Body of pancreas (tissue), 4 donors: ENCODE results near the gene IRAG1.

Experiments
- POLR2A ChIP-seq, 3 donors: fragments of 450-650 bp; IDR thresholded peaks; one replicate each; pipeline ENCODE4 v1.6.1; 2016; ENCODE audit warnings: antibody characterized with exemption in 3 of 3, mild to moderate bottlenecking in 2 of 3
- TF ChIP-seq, protein P1 (sequence below), 7 experiments: fragments of 450-650 bp in 4 of 7; fragments of 200-600 bp in 3 of 7; sonication (generic) in 3 of 7; IDR thresholded peaks; one replicate each; pipeline ENCODE4 v1.5.1; 2016 to 2019; ENCODE audit warnings: antibody characterized with exemption in 7 of 7

DNA sequence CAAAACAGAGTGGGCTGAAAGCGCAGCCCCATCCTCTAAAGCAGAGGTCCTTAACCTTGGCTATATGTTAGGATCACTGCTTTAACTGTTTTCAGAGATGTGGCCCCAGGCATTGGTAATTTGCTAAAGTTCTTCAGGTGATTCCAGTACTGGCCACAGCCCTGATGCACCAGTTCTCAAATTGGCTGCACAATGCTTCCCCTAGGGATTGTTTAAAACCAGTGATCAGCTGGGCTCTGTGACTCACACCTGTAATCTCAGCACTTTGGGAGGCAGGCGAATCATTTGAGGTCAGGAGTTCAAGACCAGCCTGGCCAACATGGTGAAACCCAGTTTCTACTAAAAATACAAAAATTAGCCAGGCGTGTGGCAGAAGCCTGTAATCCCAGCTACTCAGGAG is 8.4 kb upstream of the IRAG1 start:
- TF ChIP-seq, protein P1, sequence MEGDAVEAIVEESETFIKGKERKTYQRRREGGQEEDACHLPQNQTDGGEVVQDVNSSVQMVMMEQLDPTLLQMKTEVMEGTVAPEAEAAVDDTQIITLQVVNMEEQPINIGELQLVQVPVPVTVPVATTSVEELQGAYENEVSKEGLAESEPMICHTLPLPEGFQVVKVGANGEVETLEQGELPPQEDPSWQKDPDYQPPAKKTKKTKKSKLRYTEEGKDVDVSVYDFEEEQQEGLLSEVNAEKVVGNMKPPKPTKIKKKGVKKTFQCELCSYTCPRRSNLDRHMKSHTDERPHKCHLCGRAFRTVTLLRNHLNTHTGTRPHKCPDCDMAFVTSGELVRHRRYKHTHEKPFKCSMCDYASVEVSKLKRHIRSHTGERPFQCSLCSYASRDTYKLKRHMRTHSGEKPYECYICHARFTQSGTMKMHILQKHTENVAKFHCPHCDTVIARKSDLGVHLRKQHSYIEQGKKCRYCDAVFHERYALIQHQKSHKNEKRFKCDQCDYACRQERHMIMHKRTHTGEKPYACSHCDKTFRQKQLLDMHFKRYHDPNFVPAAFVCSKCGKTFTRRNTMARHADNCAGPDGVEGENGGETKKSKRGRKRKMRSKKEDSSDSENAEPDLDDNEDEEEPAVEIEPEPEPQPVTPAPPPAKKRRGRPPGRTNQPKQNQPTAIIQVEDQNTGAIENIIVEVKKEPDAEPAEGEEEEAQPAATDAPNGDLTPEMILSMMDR (IDR thresholded peaks at IDR 0.05), result no peak
- TF ChIP-seq POLR2A (IDR thresholded peaks at IDR 0.05), result no peak
